Breast epithelium (tissue), 4 donors: ENCODE data around the gene SQOR. TPM values are rescaled to one million over a fixed set of nuclear protein-coding genes. Genes with fewer than 3 reads are reported as not detected.

Source experiments
- DNase-seq, 2 donors: peaks; one replicate each; pipeline ENCODE4 v3.0.0-alpha.2; 2019; ENCODE audit warnings: low spot score in 2 of 2
- H3K27ac ChIP-seq, 2 donors: fragments of 200-600 bp; sonication (generic) in 1 of 2; one replicate each; pipeline ENCODE4 v1.5.1; 2016 to 2019; ENCODE audit warnings: mild to moderate bottlenecking in 1 of 2
- H3K27me3 ChIP-seq, 2 donors: fragments of 200-600 bp; sonication (generic) in 1 of 2; one replicate each; pipeline versions ENCODE4 v1.5.1 to v1.6.0; 2017 to 2019; ENCODE audit warnings: control low read depth in 1 of 2, mild to moderate bottlenecking in 1 of 2
- H3K36me3 ChIP-seq: fragments of 200-600 bp; one replicate; pipeline ENCODE4 v1.5.1; 2019
- H3K4me1 ChIP-seq, 2 donors: fragments of 200-600 bp; sonication (generic); one replicate each; pipeline ENCODE4 v1.5.1; 2016 to 2019; ENCODE audit warnings: control low read depth in 1 of 2
- H3K4me3 ChIP-seq, 3 donors: fragments of 200-600 bp; sonication (generic); 1 replicate in 2 of 3; 2 replicates in 1 of 3; pipeline ENCODE4 v1.5.1; 2016 to 2019; ENCODE audit warnings: mild to moderate bottlenecking in 3 of 3, moderate library complexity in 2 of 3
- H3K9me3 ChIP-seq, 2 donors: fragments of 200-600 bp; sonication (generic) in 1 of 2; one replicate each; pipeline ENCODE4 v1.5.1; 2016 to 2019; ENCODE audit warnings: control low read depth in 1 of 2
- POLR2A ChIP-seq: fragments of 450-650 bp; IDR thresholded peaks from one replicate; pipeline ENCODE4 v1.6.1; 2016; ENCODE audit warnings: antibody characterized with exemption, mild to moderate bottlenecking, moderate library complexity
- POLR2AphosphoS5 ChIP-seq, 3 donors: sonication (generic); formaldehyde crosslinking; IDR thresholded peaks; one replicate each; pipeline ENCODE4 v1.6.1; 2017; ENCODE audit warnings: antibody characterized with exemption in 3 of 3
- intact Hi-C: fragments of 100-400 bp; cut with DNase I; formaldehyde crosslinking; loops from one replicate; pipeline ENCODE4 v1.15.1; 2023; ENCODE audit warnings: low total_unique reads
- total RNA-seq, 3 donors: library from RNA; depleted of rRNA; stranded (reverse); fragments of >200 nt; gene quantifications; one replicate each; pipeline ENCODE4 v1.1.0, GENCODE V29; 2016
- TF ChIP-seq, protein P1 (sequence below), 3 donors: fragments of 450-650 bp; IDR thresholded peaks; one replicate each; pipeline ENCODE4 v1.5.1; 2016 to 2017; ENCODE audit warnings: antibody characterized with exemption in 3 of 3, mild to moderate bottlenecking in 3 of 3, moderate library complexity in 3 of 3

Gene SQOR
- total RNA-seq, 3 donors from 2014 or later = 60.3 to 91.1 (median 71.2) TPM

DNA sequence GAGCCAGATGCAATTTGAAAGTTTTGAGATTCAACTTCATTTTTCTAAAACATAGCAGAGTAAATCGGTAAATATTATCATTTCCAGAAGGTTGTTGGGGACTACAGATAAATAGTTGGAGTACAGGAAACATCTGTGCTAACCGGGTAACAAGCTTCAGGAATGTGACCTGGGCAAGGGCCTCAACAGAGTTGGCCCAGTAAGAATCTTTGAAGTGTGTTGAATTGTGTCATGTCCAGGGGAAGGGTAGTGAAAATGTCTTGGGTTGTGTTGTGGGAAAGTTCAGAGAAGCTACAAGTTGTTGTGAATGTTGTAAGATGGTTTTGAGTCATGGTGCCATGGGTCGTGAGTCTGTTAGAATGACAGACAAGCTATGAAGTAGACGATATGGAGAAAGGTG is 35.7 kb downstream of the SQOR start:
- intact Hi-C loops = no loop called here
- Histone ChIP-seq H3K27ac (peak overlapping the region in 1 of 2 donors; percentile 73), H3K4me3 (no peak overlapping the region), H3K27me3 (no peaks in the 10 kb centered on the region), H3K36me3 (no peaks in the 10 kb centered on the region), H3K9me3 (no peaks in the 10 kb centered on the region), H3K4me1 (no peaks in the 10 kb centered on the region)
- TF ChIP-seq POLR2A (no peak), POLR2AphosphoS5 (IDR thresholded peaks at IDR 0.05) (no peak)
- TF ChIP-seq, protein P1, sequence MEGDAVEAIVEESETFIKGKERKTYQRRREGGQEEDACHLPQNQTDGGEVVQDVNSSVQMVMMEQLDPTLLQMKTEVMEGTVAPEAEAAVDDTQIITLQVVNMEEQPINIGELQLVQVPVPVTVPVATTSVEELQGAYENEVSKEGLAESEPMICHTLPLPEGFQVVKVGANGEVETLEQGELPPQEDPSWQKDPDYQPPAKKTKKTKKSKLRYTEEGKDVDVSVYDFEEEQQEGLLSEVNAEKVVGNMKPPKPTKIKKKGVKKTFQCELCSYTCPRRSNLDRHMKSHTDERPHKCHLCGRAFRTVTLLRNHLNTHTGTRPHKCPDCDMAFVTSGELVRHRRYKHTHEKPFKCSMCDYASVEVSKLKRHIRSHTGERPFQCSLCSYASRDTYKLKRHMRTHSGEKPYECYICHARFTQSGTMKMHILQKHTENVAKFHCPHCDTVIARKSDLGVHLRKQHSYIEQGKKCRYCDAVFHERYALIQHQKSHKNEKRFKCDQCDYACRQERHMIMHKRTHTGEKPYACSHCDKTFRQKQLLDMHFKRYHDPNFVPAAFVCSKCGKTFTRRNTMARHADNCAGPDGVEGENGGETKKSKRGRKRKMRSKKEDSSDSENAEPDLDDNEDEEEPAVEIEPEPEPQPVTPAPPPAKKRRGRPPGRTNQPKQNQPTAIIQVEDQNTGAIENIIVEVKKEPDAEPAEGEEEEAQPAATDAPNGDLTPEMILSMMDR (IDR thresholded peaks at IDR 0.05) = no peak
- no peak for DNase-seq

DNA sequence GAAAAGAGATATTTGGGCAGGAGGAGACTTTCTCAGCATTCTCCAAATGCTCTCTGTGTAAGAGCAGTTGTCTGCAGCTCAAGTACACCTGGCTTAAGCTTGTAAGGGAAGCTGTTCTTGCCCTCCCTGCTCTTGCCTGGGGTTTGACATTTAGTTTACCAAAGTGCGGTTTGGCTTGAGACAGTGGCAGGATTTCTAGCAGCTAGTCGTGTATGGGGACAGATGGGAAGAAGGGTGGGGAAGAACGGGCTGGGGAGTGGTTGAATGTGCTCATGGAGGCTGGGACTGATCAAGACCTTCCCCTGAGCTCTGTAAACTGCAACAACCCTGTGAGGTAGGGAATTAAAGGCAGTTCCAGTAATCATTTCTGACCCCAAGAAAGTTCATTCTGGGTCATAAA is 39.8 kb downstream of the SQOR start:
- Histone ChIP-seq H3K4me3 (no peak overlapping the region), H3K4me1 (no peaks in the 10 kb centered on the region), H3K36me3 (no peaks in the 10 kb centered on the region), H3K27me3 (no peaks in the 10 kb centered on the region), H3K27ac (no peak overlapping the region), H3K9me3 (no peaks in the 10 kb centered on the region)
- no peak for DNase-seq
- TF ChIP-seq, protein P1 (IDR thresholded peaks at IDR 0.05) = no peak
- TF ChIP-seq POLR2A (no peak), POLR2AphosphoS5 (IDR thresholded peaks at IDR 0.05) (no peak)
- intact Hi-C loops = no loop called here

DNA sequence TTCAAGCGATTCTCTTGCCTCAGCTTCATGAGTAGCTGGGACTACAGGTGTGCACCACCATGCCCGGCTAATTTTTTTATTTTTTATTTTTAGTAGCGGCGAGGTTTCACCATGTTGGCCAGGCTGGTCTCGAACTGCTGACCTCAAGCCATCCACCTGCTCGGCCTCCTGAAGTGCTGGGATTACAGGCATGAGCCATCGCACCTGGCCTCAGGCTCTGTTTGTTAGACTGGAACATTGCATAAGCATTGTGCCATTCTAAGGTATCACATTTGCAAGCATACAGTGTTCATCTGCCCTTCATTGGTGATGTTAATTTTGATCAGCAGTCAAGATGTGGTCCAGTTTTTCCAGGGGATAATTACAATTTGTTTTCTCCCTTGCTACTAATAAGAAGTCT is 43.0 kb downstream of the SQOR start:
- H3K36me3 ChIP-seq = no peaks in the 10 kb centered on the region
- intact Hi-C loops = no loop called here
- TF ChIP-seq POLR2A = no peak
- TF ChIP-seq, protein P1 (IDR thresholded peaks at IDR 0.05) = no peak
- no peak for TF ChIP-seq POLR2AphosphoS5 (IDR thresholded peaks at IDR 0.05)
- no peak overlapping the region for H3K4me3 ChIP-seq
- no peaks in the 10 kb centered on the region for H3K4me1 ChIP-seq
- H3K27me3 ChIP-seq = no peaks in the 10 kb centered on the region
- H3K9me3 ChIP-seq = no peaks in the 10 kb centered on the region
- DNase-seq = no peak
- H3K27ac ChIP-seq = no peak overlapping the region

DNA sequence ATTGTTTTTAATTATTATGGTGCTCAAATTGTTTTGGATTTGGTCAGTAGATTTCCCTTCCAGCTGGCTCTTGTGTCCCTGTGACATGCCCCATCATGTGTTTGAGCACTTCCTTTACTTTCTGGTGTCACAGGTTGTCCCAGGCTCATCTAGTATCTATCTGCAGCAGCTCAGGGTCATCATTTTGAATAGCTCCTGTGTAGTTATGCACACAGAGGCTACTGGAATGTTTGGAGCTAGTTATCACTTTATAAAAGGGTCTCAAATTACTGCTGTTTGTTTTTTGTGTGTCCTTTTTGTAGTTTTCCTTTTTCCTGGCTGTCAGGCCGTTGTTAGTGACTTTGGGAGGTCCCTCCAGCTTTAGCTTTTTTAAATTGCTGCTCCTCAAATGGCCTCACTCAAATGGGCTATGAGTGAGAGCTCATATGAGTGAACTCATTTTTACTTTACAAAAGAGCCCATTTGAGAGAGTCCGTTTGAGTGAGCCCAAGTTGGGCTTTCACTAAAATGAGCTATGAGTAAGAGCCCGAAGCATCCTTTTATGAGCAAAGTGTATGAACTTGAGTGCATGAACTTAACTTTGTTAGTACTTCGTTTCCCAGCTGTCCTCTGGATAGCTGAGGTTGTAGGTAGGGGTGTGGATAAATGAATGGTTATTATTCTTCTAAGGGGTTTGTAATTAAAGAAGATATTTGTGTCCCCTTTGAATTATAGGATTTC is 43.8 kb downstream of the SQOR start:
- no peak overlapping the region for H3K4me3 ChIP-seq
- no peaks in the 10 kb centered on the region for H3K9me3 ChIP-seq
- no peak for DNase-seq
- H3K4me1 ChIP-seq = no peaks in the 10 kb centered on the region
- intact Hi-C loops = no loop called here
- TF ChIP-seq POLR2A (no peak), POLR2AphosphoS5 (IDR thresholded peaks at IDR 0.05) (no peak)
- TF ChIP-seq, protein P1 (IDR thresholded peaks at IDR 0.05) = no peak
- H3K27me3 ChIP-seq = no peaks in the 10 kb centered on the region
- no peak overlapping the region for H3K27ac ChIP-seq
- H3K36me3 ChIP-seq = peaks cover 6% of the 10 kb centered on the region

DNA sequence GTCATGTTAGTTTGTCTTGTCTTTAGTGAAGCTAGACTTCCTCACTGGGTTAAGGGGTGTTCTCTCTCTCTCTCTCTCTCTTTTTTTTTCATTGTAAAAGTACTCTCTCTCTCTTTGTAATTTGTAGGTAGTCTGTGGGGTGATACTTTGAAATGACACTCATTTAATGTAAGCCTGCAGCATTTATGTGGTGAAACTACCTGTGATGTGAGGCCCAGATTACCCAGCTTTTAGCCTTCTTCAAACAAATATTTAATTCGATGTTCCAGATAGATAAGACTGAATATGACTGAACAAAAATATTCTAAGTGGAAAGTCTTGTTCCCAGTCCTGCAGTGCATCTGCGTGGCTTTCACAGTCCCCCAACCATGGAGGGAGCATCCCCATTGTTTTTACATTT is 49.7 kb downstream of the SQOR start:
- Histone ChIP-seq H3K4me3 (no peak overlapping the region), H3K9me3 (no peaks in the 10 kb centered on the region), H3K27ac (no peak overlapping the region), H3K36me3 (peaks cover 6% of the 10 kb centered on the region), H3K4me1 (no peaks in the 10 kb centered on the region), H3K27me3 (no peaks in the 10 kb centered on the region)
- DNase-seq = no peak
- TF ChIP-seq, protein P1 (IDR thresholded peaks at IDR 0.05) = no peak
- no peak for TF ChIP-seq POLR2AphosphoS5 (IDR thresholded peaks at IDR 0.05)
- TF ChIP-seq POLR2A = no peak
- intact Hi-C loops = no loop called here
